GM12892 (cell line): Measurements from ENCODE around the gene CCDC148.

Experiments used
- POLR2A ChIP-seq: IDR thresholded peaks from 2 replicates; pipeline ENCODE4 v1.6.1; 2011; ENCODE audit warnings: low read depth, low read length, control low read depth
- POLR2AphosphoS5 ChIP-seq: IDR thresholded peaks from 2 replicates; pipeline ENCODE4 v1.6.1; 2011; ENCODE audit warnings: low read depth, low read length, control low read depth
- TAF1 ChIP-seq: IDR thresholded peaks from 2 replicates; pipeline ENCODE4 v1.6.1; 2011; ENCODE audit warnings: low read depth, mild to moderate bottlenecking, control low read depth, low read length, borderline replicate concordance

DNA sequence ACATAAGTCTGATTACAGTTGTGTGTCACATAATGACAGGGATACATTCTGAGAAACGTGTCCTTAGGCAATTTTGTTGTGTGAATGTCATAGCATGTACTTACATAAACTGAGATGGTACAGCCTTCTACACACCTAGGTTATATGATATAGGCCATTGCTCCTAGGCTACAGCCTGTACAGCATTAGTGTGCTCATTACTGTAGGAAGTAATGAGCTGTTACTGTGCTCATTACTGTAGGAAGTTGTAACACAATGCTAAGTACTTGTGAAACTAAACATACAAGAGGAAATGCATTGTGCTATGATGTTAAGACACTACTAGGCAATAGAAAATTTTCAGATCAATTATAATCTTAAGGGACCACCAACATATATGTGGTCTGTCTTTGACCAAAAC, 282.1 kb downstream of the CCDC148 start:
- TF ChIP-seq POLR2AphosphoS5 = no peak
- no peak for TF ChIP-seq POLR2A
- no peak for TF ChIP-seq TAF1
